H9 (cell line): ENCODE data around the gene MAPT. TPM values are rescaled to one million over a fixed set of nuclear protein-coding genes. Genes with fewer than 3 reads are reported as not detected.

Experiments used
- DNase-seq: peaks from one replicate; pipeline ENCODE4 v3.0.0-alpha.2; 2017
- H2AFZ ChIP-seq: one replicate; pipeline ENCODE4 v1.6.1; 2013; ENCODE audit warnings: mild to moderate bottlenecking, low read length, control low read depth, moderate library complexity
- H2AK5ac ChIP-seq: 2 replicates; pipeline ENCODE4 v1.6.1; 2013; ENCODE audit warnings: low read length, control low read depth, mixed read lengths; ENCODE audit not compliant: insufficient read length
- H2BK120ac ChIP-seq: one replicate; pipeline ENCODE4 v1.6.1; 2013; ENCODE audit warnings: low read depth, mild to moderate bottlenecking, low read length, control low read depth, inconsistent platforms; ENCODE audit not compliant: poor library complexity, severe bottlenecking
- H2BK12ac ChIP-seq: 2 replicates; pipeline ENCODE4 v1.6.1; 2013; ENCODE audit warnings: low read length, control low read depth, mixed read lengths, low read depth; ENCODE audit not compliant: insufficient read length
- H2BK15ac ChIP-seq: 2 replicates; pipeline ENCODE4 v1.6.1; 2013; ENCODE audit warnings: low read depth, low read length, control low read depth
- H2BK20ac ChIP-seq: one replicate; pipeline ENCODE4 v1.6.1; 2013; ENCODE audit warnings: low read depth, mild to moderate bottlenecking, low read length, control low read depth, inconsistent platforms; ENCODE audit not compliant: poor library complexity, severe bottlenecking
- H2BK5ac ChIP-seq: 2 replicates; pipeline ENCODE4 v1.6.1; 2013; ENCODE audit warnings: low read length, control low read depth, mixed read lengths; ENCODE audit not compliant: insufficient read length
- H3K14ac ChIP-seq: 2 replicates; pipeline ENCODE4 v1.6.1; 2013; ENCODE audit warnings: low read length, control low read depth; ENCODE audit not compliant: insufficient read depth
- H3K18ac ChIP-seq: 2 replicates; pipeline ENCODE4 v1.6.1; 2013; ENCODE audit warnings: low read depth, mild to moderate bottlenecking, mixed read lengths, low read length, control low read depth; ENCODE audit not compliant: insufficient read length
- H3K23ac ChIP-seq: 2 replicates; pipeline ENCODE4 v1.6.1; 2013; ENCODE audit warnings: low read length, control low read depth, mixed read lengths, low read depth; ENCODE audit not compliant: insufficient read length
- H3K23me2 ChIP-seq: 2 replicates; pipeline ENCODE4 v1.6.1; 2013; ENCODE audit warnings: low read depth, mild to moderate bottlenecking, mixed read lengths, low read length, control low read depth; ENCODE audit not compliant: insufficient read length, poor library complexity, severe bottlenecking
- H3K27ac ChIP-seq: 2 replicates; pipeline ENCODE4 v1.5.1; 2013; ENCODE audit warnings: low read length, control low read depth, mixed read lengths, low read depth; ENCODE audit not compliant: insufficient read length
- H3K27me3 ChIP-seq: 2 replicates; pipeline ENCODE4 v1.6.1; 2013; ENCODE audit warnings: low read length, control low read depth, inconsistent platforms; ENCODE audit not compliant: insufficient read depth
- H3K4ac ChIP-seq: 2 replicates; pipeline ENCODE4 v1.6.1; 2013; ENCODE audit warnings: low read depth, mild to moderate bottlenecking, control low read depth, inconsistent platforms, low read length, moderate library complexity
- H3K4me1 ChIP-seq: 2 replicates; pipeline ENCODE4 v1.6.1; 2013; ENCODE audit warnings: low read length, control low read depth, inconsistent platforms; ENCODE audit not compliant: insufficient read depth
- H3K4me2 ChIP-seq: 2 replicates; pipeline ENCODE4 v1.6.1; 2013; ENCODE audit warnings: low read length, control low read depth, mixed read lengths; ENCODE audit not compliant: insufficient read length, insufficient read depth
- H3K56ac ChIP-seq: 2 replicates; pipeline ENCODE4 v1.6.1; 2013; ENCODE audit warnings: low read depth, mild to moderate bottlenecking, mixed read lengths, low read length, control low read depth; ENCODE audit not compliant: insufficient read length
- H3K79me1 ChIP-seq: 2 replicates; pipeline ENCODE4 v1.6.1; 2013; ENCODE audit warnings: low read depth, mild to moderate bottlenecking, moderate library complexity, low read length, control low read depth, inconsistent platforms; ENCODE audit not compliant: insufficient read depth, poor library complexity, severe bottlenecking
- H3K79me2 ChIP-seq: 2 replicates; pipeline ENCODE4 v1.6.1; 2013; ENCODE audit warnings: low read length, control low read depth, inconsistent platforms; ENCODE audit not compliant: insufficient read depth
- H3K9ac ChIP-seq: 2 replicates; pipeline ENCODE4 v1.6.1; 2013; ENCODE audit warnings: low read length, control low read depth, mixed read lengths; ENCODE audit not compliant: insufficient read length; ENCODE audit errors: extremely low read depth
- H3K9me3 ChIP-seq: one replicate; pipeline ENCODE4 v1.6.1; 2013; ENCODE audit warnings: low read depth, low read length, inconsistent platforms; ENCODE audit not compliant: control insufficient read depth
- H3T11ph ChIP-seq: one replicate; pipeline ENCODE4 v1.6.1; 2013; ENCODE audit warnings: mild to moderate bottlenecking, low read length, control low read depth, inconsistent platforms
- H4K20me1 ChIP-seq: one replicate; pipeline ENCODE4 v1.6.1; 2013; ENCODE audit not compliant: control insufficient read depth, insufficient read length, insufficient read depth
- H4K5ac ChIP-seq: 2 replicates; pipeline ENCODE4 v1.6.1; 2013; ENCODE audit warnings: low read depth, mild to moderate bottlenecking, mixed read lengths, low read length, control low read depth; ENCODE audit not compliant: insufficient read length
- H4K8ac ChIP-seq: replicated peaks from 2 replicates; pipeline ENCODE4 v1.6.1; 2013; ENCODE audit warnings: low read length, control low read depth, mixed read lengths, low read depth; ENCODE audit not compliant: insufficient read length
- H4K91ac ChIP-seq: 2 replicates; pipeline ENCODE4 v1.6.1; 2013; ENCODE audit warnings: low read depth, mild to moderate bottlenecking, moderate library complexity, mixed read lengths, low read length, control low read depth; ENCODE audit not compliant: insufficient read length
- H3K27ac Mint-ChIP-seq, 3 experiments: 2 replicates in 2 of 3; 3 replicates in 1 of 3; pipeline ENCODE4 v1.8.0; 2020 to 2021; ENCODE audit warnings: mixed read lengths in 3 of 3, mild to moderate bottlenecking in 1 of 3, moderate library complexity in 1 of 3
- H3K27me3 Mint-ChIP-seq: 2 replicates; pipeline ENCODE4 v1.8.0; 2021; ENCODE audit warnings: low read depth, mild to moderate bottlenecking, moderate library complexity, mixed read lengths
- H3K36me3 Mint-ChIP-seq, 3 experiments: 2 replicates in 2 of 3; 3 replicates in 1 of 3; pipeline ENCODE4 v1.8.0; 2020 to 2021; ENCODE audit warnings: low read depth in 3 of 3, mixed read lengths in 3 of 3; ENCODE audit not compliant: insufficient read depth in 1 of 3
- H3K4me1 Mint-ChIP-seq, 2 experiments: 2 replicates each; pipeline ENCODE4 v1.8.0; 2020; ENCODE audit warnings: mixed read lengths in 2 of 2
- H3K4me3 Mint-ChIP-seq, 2 experiments: 2 replicates in 1 of 2; 3 replicates in 1 of 2; pipeline ENCODE4 v1.8.0; 2020 to 2021; ENCODE audit warnings: mild to moderate bottlenecking in 2 of 2, mixed read lengths in 2 of 2, moderate library complexity in 1 of 2
- H3K9me3 Mint-ChIP-seq, 2 experiments: 2 replicates in 1 of 2; 3 replicates in 1 of 2; pipeline ENCODE4 v1.8.0; 2020; ENCODE audit warnings: mild to moderate bottlenecking in 2 of 2, mixed read lengths in 2 of 2, moderate library complexity in 1 of 2
- CTCF ChIP-seq: fragments of 200-600 bp; sonication (generic); conservative IDR thresholded peaks from 3 replicates; pipeline ENCODE4 v1.8.0; 2021; ENCODE audit warnings: antibody characterized with exemption, mild to moderate bottlenecking
- WGBS: extraction: QIAGEN DNeasy Blood & Tissue Kit; methylation state at CpG from one replicate; pipeline ENCODE4 v1.1.7; 2013; ENCODE audit warnings: missing lambda C conversion rate, low lambda C conversion rate, mixed read lengths; ENCODE audit not compliant: insufficient read length; ENCODE audit errors: extremely low coverage; 5-methylcytosine and 5-hydroxymethylcytosine counted together
- total RNA-seq: library from RNA; stranded (reverse); gene quantifications from 2 replicates; pipeline ENCODE4 v1.2.1, GENCODE V29; 2021

MAPT gene
- total RNA-seq, 1 experiment from 2014 or later = 1.6 TPM

GRCh38 chr17:45948881-45949624 lies 54.7 kb downstream of the MAPT start:
- Histone ChIP-seq H3K23ac (no peak overlapping the region), H2BK12ac (no peak overlapping the region), H3K27me3 (no peaks in the 10 kb centered on the region; the same call in 1 of the 2 replicates), H3K14ac (no peak overlapping the region), H3T11ph (no peak overlapping the region), H3K4me2 (peak overlapping the region; percentile 36), H3K56ac (no peak overlapping the region), H4K8ac (no peak overlapping the region), H4K5ac (no peak overlapping the region), H4K91ac (no peak overlapping the region), H2BK120ac (no peak overlapping the region), H2BK5ac (no peak overlapping the region), H3K79me1 (no peaks in the 10 kb centered on the region), H3K9ac (no peak overlapping the region), H2BK20ac (no peak overlapping the region), H2AFZ (peak overlapping the region; percentile 27), H3K4me1 (no peaks in the 10 kb centered on the region), H3K23me2 (no peaks in the 10 kb centered on the region), H3K4ac (no peak overlapping the region), H3K27ac (no peak overlapping the region), H2BK15ac (no peak overlapping the region), H3K9me3 (no peaks in the 10 kb centered on the region), H3K18ac (no peak overlapping the region), H3K79me2 (no peaks in the 10 kb centered on the region), H2AK5ac (no peak overlapping the region), H4K20me1 (no peaks in the 10 kb centered on the region)
- Mint-ChIP-seq H3K4me3 (no peak overlapping the region), H3K27ac (peak overlapping the region in 1 of 3 experiments; percentile 73; a peak in 1 of 7 replicates), H3K36me3 (no peaks in the 10 kb centered on the region; a peak in 1 of 7 replicates), H3K27me3 (peaks cover 37% of the 10 kb centered on the region), H3K9me3 (no peaks in the 10 kb centered on the region), H3K4me1 (peaks cover 24 to 27% of the 10 kb centered on the region in 2 experiments)
- TF ChIP-seq CTCF = peak; percentile 84
- peak; percentile 88 for DNase-seq
- WGBS = no CpG with 5 or more reads among the region's 34 CpGs
